GM12865 (cell line): ENCODE data around the gene LEMD1.
"Not testable (repeated sequence)": the region's sequence is repeated elsewhere in the genome, so short reads cannot be mapped to it uniquely, and the experiment has no call there.

Source experiments
- DNase-seq: peaks from one replicate; pipeline ENCODE4 v3.0.0; 2010; ENCODE audit warnings: low read depth
- H3K4me3 ChIP-seq: 2 replicates; pipeline ENCODE4 v1.5.1; 2011; ENCODE audit warnings: mild to moderate bottlenecking, low read depth, low read length, control low read depth
- TF ChIP-seq, protein P1 (sequence below): IDR thresholded peaks from 2 replicates; pipeline ENCODE4 v1.5.1; 2011; ENCODE audit warnings: low read length, control low read depth, low read depth, inconsistent platforms; ENCODE audit not compliant: insufficient read depth; ENCODE audit errors: missing control alignments

The LEMD1 gene

DNA sequence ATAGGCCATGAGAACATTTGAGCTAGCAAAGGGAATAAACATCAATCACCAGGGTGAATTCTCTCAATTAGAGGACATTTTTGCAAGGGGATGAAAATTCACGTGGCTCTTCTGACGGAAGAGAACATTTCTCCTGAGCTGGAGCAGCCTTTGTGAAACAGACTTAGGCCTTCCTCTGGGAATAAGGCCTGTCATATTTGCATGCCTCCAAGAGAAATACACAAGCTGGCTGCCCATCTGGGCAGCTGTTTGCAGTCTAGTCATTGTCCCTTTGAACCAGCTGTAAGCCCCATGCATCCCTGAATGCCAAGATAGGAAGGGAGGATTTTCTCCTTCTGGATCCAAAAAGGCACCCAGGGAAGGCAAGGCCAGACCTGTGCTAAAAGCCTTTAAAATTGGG lies 5.5 kb downstream of the LEMD1 start:
- TF ChIP-seq, protein P1, sequence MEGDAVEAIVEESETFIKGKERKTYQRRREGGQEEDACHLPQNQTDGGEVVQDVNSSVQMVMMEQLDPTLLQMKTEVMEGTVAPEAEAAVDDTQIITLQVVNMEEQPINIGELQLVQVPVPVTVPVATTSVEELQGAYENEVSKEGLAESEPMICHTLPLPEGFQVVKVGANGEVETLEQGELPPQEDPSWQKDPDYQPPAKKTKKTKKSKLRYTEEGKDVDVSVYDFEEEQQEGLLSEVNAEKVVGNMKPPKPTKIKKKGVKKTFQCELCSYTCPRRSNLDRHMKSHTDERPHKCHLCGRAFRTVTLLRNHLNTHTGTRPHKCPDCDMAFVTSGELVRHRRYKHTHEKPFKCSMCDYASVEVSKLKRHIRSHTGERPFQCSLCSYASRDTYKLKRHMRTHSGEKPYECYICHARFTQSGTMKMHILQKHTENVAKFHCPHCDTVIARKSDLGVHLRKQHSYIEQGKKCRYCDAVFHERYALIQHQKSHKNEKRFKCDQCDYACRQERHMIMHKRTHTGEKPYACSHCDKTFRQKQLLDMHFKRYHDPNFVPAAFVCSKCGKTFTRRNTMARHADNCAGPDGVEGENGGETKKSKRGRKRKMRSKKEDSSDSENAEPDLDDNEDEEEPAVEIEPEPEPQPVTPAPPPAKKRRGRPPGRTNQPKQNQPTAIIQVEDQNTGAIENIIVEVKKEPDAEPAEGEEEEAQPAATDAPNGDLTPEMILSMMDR = no peak
- no peak for DNase-seq
- H3K4me3 ChIP-seq = no peak overlapping the region

GRCh38 chr1:205410581-205411298 lies 11.1 kb downstream of the LEMD1 start:
- no peak overlapping the region for H3K4me3 ChIP-seq
- TF ChIP-seq, protein P1 = no peak

GRCh38 chr1:205407970-205408369 lies 13.9 kb downstream of the LEMD1 start:
- TF ChIP-seq, protein P1 = no peak

More at GRCh38 chr1:205410581-205411298, 11.1 kb downstream of the LEMD1 start:
- DNase-seq = no peak

GRCh38 chr1:205406252-205406651 lies 15.6 kb downstream of the LEMD1 start:
- not testable (repeated sequence) for DNase-seq

More at GRCh38 chr1:205407970-205408369, 13.9 kb downstream of the LEMD1 start:
- H3K4me3 ChIP-seq = no peak overlapping the region
- DNase-seq = no peak

DNA sequence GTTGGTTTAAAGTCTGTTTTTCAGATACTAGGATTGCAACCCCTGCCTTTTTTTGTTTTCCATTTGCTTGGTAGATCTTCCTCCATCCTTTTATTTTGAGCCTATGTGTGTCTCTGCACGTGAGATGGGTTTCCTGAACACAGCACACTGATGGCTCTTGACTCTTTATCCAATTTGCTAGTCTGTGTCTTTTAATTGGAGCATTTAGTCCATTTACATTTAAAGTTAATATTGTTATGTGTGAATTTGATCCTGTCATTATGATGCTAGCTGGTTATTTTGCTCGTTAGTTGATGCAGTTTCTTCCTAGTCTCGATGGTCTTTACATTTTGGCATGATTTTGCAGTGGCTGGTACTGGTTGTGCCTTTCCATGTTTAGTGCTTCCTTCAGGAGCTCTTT lies 17.4 kb downstream of the LEMD1 start:
- DNase-seq, H3K4me3 ChIP-seq: not testable (repeated sequence)

More at GRCh38 chr1:205406252-205406651, 15.6 kb downstream of the LEMD1 start:
- H3K4me3 ChIP-seq = not testable (repeated sequence)

- no peak overlapping the region for H3K4me3 ChIP-seq
- DNase-seq = no peak
- TF ChIP-seq, protein P1 = no peak
Observed at GRCh38 chr1:205398586-205398985, 23.3 kb downstream of the LEMD1 start.

DNA sequence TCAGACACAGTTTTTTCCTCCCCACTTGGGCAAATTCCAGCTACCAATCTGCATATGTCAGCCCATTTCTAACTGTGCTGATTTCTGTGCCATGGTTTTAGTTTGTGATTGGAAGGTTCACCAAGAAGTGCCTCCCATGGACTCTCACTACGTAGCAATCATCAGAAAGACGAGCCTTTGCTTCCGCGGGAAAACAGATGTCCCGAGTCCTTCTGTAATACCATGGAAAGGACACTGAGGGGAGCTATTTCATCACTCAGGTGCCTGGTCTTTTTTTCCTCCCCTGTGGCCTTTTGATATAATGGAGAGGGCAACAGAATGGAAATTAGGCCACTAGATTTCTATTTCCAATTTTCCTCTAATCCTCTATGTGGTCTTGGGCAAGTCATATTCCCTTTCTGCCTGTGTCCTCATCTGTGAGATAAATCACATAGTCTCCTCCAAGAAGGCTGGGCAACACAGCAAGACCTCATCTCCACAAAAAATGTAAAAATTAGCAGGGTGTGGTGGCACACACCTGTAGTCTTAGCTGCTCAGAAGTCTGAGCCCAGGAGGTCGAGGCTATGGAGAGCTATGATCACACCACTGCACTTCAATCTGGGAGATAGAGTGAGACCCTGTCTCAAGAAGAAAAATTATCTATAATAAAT lies 24.8 kb downstream of the LEMD1 start:
- peak; percentile 33 for DNase-seq
- no peak overlapping the region for H3K4me3 ChIP-seq
- TF ChIP-seq, protein P1 = peak; percentile 55

GRCh38 chr1:205395616-205396015 lies 26.2 kb downstream of the LEMD1 start:
- no peak overlapping the region for H3K4me3 ChIP-seq
- TF ChIP-seq, protein P1 = no peak
- no peak for DNase-seq
